GM19463 (cell line): Measurements from ENCODE around the gene PGBD5.

Experiments
- ATAC-seq: cut with Tn5 transposase; IDR thresholded peaks from one replicate; pipeline ENCODE4 v1.9.1; 2021; ENCODE audit warnings: mild to moderate bottlenecking, moderate library complexity; ENCODE audit not compliant: unreplicated experiment

Gene PGBD5

DNA sequence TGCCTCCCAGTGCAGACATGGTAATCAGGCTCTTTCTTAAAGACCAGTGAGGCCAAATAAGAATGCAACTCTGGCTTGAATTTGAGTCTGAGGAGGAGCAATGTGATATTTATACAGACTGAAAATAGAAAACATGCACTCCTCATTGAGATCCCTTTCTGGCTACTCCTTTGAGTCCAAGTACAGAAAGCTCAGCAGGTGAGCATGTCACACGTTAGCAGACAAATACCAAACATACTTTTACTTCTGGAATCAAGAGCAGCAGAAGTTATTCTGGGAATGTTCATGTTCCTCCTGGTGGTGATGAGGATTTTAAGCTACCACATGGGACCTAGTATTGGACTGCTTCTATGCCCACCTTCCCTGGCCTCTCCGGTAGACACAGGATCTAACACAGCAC lies 48.3 kb downstream of the PGBD5 start:
- ATAC-seq, result no peak

DNA sequence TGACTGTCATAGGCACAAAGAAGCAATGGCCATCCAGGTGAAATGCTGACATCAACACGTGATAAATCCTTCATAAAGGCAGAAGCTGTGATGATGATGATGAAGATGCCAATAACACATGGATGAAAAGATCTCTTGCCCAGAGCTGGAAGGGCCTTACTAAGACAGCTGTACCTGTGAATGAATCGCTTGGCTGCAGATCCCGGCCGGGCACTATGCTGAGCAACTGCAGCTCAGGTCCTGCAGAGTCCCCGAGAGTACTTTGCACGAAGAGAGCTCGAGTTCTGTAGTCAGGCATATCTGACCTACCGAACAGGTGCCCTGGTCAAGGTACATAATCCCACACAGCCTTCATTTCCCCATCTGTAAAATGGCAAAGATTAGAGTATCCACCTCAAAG lies 48.8 kb downstream of the PGBD5 start:
- ATAC-seq, result no peak

DNA sequence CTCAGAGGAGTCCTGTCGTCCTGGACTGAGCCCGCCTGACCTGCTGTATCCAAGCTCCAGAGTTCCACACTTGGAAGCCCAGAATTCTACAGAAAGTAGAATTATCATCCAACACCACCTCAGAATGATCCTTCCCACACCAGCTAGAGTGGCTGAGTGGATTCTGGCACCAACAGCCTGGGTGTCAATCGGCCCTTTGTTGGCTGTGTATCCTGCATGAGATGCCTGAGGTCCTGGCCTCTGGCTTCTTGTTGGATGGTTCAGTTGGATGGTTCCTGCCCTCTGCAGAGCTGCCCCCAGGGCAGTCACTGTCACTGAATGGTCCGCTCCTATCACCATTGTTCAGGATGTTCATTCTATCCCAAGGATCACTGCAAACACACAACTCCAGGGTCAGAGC lies 49.8 kb downstream of the PGBD5 start:
- no peak for ATAC-seq

DNA sequence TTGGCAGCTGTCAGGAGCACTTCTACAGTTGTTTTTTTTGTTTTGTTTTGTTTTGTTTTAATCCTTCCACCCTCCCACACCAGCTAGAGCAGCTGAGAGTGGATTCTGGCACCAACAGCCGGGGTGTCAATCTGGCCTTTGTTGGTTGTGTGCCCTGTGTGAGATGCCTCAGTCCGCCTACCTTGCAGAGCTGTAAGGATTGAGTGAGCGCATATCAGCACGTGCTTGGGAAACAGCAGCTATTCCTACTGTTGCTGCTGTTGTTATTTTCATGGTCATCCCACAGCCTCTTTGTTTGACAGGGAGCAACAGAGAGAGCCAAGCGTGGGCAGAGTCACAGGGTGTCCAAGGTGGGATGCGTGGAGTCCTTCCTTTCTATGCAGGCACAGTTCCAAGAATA lies 50.4 kb downstream of the PGBD5 start:
- ATAC-seq, result no peak

DNA sequence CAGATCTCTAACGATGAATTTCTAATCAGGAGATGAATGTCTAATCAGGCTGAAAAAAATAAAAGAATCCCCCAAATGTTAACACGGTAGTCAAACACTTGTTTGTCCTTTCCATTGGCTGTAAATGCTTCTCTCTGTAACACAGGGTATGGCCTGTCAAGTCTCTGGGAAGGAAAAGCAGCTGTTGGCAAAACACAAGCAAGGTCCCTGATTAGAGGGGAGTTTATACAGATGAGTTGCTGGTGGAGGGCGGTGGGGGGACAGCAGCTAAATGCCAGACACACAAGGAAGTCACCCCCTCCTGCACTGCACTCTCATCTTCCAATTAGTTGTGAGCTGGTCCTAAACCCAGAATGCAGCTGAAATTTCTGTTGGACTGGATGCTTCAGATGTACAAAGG lies 51.0 kb downstream of the PGBD5 start:
- ATAC-seq, result no peak

DNA sequence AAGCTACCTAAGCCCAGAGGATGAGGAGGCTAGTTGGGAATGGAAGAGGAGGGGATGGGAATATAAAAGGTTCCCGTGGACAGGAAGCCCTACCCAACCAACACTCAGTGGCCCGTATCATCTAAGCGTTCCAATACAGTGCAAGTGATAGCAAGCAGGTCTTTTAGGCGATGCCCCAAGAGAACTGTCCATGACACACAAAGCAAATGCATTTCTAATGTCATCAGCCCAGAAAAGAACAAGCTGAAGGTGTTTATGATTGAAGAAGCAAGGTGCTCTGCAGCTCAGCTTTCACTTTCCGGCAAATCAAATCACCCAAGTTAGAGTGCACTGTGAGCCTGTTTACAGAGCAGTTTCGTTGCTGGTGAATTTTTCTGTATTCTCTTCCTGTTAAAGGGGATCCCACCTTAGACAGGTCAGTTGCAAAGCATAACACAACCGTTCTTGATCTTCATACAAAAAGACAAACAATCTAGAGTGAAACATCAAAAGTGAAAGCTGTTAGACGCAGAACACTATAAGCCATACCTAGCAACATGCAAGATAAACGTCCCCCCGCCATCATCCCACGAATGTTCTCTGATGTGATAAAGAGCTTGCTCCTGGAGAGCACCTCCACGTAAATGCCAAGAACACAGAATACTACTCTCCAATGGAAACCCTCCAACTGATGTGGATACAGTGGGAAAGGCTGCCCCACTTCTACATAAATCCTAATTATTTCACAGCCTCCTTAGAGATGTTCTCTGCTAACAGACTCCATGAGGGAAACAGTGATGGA lies 54.0 kb downstream of the PGBD5 start:
- ATAC-seq, result no peak

DNA sequence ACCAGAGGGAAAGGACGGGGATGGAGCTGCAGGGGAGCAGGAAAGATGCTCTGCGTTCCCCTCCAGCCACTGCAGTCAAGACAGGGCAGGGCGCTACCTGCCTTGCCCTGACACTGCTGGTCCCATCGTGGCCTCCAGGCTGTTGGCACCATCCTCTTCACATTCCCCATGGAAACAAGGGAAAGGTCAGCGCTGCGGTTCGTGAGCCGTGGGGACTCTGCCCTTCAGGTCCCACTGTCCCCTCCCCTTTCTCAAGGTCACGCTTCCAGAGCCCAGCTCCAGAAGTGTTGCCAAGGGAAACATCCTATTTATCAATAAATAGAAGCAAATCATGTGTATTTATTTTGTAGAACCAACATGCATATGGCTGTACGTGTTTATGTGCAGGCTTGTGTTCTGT lies 56.0 kb downstream of the PGBD5 start:
- ATAC-seq, result no peak

DNA sequence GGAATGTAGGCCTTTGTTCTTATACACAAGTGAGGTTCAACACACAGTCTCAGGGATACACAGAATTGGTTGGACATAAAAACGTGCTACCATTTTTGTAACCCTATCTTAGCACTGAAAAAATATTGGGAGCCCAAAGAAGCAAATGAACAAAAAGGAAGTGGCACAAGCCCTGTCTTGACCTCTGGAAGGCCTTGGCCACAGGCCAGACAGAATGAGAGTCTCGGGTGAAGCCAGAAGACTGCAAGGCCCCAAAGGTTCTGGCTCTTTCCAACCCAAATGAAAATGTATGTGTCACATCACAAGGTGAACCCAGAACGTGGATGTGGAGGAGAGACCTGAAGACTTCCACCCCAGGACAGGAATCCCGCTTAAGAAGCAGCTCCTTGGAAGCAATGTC lies 57.3 kb downstream of the PGBD5 start:
- no peak for ATAC-seq

DNA sequence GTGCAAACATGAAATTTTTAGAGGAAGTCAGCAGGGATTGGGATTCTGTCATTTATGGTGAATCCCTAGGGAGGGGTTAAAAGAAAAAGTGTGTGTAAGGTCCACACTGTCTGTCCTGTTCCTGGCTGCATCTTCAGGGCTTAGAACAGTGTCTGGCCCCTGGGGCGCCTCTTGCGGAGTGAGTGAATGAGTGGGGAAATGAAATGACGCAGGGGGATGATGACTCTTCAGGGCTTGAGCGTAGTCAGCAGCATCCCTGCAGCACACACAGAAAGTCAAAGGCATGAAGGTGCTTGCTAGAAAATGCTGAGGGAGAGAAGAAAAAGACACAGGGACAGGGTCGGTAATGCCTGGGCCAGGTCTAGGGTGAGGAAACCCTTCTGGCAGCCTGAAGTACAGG lies 57.8 kb downstream of the PGBD5 start:
- no peak for ATAC-seq

DNA sequence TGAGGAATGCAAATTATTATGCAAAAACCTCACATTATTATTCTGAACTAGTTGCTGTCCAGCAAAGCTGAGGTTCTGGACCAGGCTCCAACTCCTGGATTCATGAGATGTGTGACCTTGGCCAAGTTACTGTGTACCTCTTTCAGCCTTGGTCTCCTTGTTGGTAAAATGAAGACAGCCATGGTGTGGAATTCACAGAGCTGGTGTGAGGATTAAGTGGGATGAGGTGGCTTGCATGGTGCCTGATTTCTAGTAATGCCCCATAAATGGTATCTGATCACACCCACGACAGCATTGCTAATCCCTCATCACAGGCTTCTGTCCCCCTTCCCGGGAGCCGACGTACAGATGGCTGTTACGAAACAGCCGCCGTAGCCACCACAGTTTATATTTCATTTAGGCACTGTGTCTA lies 59.6 kb downstream of the PGBD5 start:
- no peak for ATAC-seq

DNA sequence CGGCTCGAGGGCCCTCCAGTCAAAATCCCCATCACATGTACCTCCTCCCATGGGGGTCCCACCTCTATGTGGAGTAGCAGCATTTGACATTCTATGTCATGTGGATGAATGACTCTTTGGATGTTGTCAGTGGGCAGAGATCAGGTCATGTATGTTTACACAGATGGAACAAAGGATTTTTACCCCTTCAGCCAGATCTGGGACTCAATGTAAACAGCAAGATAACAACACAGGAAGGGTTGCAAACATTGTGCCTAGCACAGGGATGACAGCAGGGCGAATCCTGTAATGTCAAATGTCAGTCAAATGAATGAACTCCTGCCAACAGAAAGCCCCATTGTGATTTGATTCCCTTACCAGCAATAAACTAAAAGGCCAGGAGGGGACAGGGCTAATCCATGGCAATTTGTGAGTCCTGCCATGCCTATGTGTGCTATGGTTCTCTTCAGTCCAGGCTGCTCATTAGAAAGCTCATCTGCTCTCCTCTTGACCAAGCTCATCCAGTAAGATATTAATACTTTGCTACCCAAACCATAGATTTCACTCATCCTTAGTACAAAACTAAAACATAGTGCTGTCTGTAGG lies 60.3 kb downstream of the PGBD5 start:
- ATAC-seq, result no peak

DNA sequence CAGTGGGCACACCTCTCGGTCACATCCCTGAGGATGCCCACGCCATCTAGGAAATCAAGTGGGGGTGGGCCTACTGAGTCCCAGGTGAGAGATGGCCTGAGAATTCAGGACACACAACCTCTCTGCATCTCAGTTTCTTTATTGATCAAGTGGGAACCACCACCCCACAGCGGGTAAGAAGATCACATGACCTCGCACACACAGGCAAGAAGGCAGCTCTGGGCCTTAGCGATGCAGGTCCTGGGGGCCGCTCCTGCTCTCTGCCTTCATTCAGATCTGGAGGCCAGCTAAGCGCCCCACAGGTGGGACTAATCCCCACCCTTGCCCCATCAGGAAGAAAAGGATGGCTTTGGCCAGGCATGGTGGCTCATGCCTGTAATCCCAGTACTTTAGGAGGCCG lies 63.2 kb downstream of the PGBD5 start:
- ATAC-seq, result no peak

DNA sequence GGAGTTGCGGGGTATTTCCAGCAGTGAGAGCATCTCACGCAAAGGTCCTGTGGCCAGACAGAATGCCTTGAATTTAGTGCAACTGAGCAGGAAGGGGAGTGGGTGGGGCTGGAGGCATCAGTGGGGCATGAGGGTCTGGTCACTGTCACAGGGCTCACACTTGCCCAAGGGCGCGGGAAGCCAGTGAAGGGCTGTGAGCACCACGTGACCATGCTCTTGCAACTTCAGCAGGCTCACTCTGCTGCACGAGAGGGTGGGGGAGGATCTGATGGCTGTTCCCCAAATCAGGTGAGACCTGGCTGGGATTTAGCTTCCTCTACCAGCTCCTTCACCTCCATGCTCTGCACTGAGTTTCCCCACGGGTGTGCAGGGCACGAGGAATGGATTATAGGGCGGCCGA lies 64.2 kb downstream of the PGBD5 start:
- ATAC-seq, result no peak

DNA sequence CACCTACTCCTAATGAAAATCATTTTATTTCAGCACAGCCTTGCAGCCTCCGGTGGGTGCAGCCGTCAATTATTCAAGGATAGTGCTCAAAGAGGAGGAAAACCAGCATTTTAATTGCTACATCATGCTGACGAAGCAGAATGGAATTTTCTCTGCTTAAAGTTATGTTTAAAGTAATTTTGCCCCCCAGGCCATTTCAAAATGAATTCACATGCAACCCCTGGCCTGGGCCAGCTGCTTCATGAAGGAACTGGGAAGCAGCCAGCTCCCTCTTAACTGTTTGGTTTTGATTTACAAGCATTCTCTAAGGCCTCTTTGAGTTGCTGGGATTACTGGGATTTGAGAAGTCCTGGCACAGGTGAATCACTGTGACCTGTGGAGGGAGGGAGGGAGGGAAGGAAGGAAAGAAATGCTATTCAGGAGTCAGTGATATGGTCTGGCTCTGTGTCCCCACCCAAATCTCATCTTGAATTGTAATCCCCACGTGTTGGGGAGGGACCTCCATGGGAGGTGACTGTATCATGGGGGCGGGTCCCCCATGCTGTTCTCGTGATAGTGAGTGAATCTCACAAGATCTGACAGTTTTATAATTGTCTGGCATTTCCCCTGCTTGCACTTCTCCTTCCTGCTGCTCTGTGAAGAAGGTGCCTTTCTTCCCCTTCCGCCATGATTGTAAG lies 66.0 kb downstream of the PGBD5 start:
- no peak for ATAC-seq

DNA sequence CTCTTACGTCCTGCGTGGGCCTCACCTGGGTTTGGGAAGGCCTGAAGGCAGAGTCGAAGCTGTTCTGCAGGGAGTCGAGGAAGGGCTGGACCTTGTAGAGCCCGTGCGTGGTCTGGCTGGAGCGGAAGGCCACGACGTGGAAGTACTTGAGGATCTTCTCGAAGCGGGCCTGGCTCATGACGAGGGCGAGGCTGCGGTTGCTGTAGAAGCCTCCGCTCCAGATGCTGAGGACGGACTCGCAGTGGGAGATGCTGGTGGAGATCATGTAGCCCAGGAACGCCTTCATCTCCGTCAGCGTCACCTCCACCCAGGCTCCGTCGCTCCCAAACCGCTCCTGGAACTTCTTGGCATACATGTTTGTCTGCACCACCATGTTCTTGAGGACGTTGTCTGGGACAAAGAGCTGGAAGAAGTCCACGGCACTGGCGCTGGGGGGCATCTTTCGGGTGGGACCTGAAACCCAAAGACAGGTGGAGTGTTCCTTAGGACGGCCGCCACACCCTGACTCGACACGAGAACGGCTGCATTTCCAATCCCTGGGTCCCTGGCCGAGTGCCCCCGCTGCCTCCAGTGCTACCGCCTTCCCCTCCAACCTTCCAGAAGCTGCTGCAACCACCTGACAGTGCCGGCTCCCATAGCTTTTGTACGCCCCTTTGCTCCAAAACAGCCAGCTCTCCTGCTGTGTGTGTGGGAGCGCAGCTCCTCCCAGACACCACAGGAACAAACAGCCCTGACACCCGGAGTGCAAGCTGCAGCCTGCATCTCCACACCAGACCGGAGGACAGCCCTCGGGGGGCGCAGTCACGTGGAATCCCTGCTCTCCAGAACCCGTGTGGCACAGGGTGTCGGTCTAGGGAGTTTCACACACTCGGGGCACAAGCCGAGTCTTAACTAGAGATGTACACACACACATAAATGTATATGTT lies 69.0 kb downstream of the PGBD5 start:
- ATAC-seq, result no peak

DNA sequence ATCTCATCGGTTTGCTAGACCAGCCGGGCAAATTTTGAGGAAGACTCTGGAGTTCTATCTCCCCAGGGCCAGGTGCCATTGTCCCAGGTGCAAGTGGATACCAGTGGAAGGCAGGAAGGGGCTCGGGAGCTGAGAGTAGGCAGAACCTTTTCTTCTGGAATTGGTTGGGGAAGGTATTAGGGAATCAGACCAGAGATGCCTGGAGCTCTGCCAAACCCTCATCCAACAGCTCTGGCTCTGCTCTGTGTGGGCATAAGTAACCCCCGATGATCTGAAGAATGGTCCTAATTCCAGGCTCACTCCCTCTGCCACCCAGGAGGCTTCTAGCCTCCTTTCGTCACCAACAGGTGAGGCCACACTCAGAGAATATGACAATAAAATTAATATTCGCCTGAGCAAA lies 69.9 kb downstream of the PGBD5 start:
- no peak for ATAC-seq

DNA sequence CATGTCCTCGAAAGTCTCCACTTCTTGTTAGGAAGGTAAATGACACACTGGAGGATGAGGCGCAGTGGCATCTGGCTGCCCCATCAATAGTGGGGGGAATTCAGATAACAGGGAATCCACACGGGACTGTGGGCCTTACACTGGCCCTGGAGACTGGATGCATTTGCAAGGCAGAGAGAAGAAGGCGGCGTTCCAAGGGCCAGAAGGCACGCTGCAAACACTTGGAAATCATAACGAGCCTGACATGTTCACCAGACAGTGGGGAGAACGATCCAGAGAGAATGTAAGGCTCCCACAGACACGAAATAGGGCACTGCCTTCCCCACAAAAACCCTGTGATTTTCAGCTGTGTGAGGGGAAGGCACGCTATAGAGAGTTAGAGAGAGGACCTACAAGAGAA lies 70.5 kb downstream of the PGBD5 start:
- ATAC-seq, result no peak

DNA sequence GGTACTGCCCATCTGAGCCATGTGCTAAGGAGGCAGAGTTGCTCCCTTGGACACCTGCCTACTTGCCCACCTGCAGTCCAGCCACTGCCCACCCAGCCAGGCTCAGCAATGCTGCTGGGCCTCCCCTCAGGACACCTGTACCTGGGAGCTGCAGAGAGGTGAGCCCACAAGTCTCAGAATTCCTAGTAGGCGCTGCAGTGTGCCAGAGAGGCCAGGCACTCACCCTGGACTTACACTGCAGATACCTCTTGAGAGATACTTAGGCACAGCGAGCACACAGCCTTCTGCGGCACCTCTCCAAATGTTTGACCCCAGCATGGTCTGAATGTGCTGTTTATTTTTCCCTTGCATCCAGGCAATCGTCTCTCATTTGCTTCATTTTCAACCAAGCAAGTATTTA lies 71.0 kb downstream of the PGBD5 start:
- ATAC-seq, result no peak

DNA sequence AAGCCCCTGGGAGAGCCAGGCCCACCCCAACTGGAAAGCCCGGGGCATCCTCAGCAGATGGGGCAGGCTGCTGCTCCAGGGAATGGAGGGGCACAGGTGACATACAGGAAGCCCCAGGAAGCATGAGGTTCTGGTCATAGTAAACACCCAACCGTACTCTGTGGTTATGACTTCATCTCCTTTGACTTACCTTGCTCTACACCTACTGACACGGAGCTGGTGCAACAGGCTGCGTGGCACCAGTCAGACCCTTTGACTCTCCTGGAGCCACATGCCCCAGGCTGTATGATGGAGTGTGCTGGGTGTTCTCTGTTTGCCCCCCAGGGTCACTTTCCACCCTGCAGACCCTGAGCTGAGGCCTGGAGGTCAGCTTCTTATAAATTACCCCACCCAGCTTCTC lies 72.1 kb downstream of the PGBD5 start:
- ATAC-seq, result no peak

DNA sequence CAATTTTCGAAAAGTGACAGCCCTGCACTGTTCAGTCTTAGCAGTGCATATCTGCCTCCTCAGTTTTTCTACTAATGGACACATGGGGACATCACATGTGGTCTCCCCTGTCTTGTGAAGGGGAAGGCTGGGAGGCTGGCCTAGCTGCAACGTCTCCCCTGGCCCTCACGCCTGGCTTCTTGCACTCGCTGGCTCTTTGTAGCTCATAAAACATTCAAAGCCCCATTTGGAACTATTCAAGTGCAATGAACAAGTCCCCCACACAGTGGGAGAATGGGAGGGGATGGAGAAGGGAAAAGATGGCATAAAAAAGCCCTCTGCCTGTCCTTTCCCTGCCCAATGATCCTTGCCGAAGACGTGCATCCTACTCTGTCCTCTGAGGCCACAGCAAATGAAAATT lies 73.6 kb downstream of the PGBD5 start:
- no peak for ATAC-seq

DNA sequence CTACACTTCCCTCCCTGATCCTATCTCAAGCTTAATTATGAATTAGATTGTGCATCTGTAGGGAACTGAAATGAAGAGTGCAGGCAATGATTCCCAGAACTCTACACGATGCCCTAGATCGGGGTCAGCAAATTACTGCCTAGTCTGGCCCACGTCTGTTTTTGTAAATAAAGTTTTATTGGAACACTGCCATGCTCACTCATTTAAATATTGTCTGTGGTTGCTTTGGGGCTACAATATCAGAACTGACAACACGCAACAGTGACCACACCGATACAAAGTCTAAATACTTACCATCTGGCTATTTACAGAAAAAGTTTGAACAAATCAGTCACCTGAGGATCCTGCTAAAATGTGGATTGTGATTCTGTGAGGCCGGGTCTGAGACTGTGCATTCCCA lies 74.1 kb downstream of the PGBD5 start:
- ATAC-seq, result no peak
